ENCODE measurements around the gene HS3ST6.

Gene HS3ST6

GRCh38 chr16:1945559-1946391, 27.6 kb upstream of the HS3ST6 start:
- ChIA-PET POLR2A (interaction anchor here (1.0 to 1.4 kb wide), 2 partner anchors 19 to 210 kb away, joined by 3 to 4 read pairs; partner anchors contain the start of genes RPS2 and TRAF7), CTCF (interaction anchor here (1.2 to 1.6 kb wide), 3 partner anchors 10 to 17 kb away, joined by 3 to 5 read pairs (median 5); partner anchors contain the start of gene NDUFB10)
- no peak for DNase-seq (ENCODE audit: extremely low spot score)
- no peak for TF ChIP-seq CTCF (IDR thresholded peaks at IDR 0.05; ENCODE audit: control extremely low read depth, extremely low read depth, low read depth, missing control alignments)

GRCh38 chr16:1944612-1945199, 26.5 kb upstream of the HS3ST6 start:
- no peak for DNase-seq (ENCODE audit: extremely low spot score)
- ChIA-PET CTCF (interaction anchor here (1.2 to 1.6 kb wide), 2 partner anchors 10 to 16 kb away, joined by 3 to 4 read pairs; partner anchors contain the start of gene RPL3L), POLR2A (interaction anchor here (2.2 kb wide), 1 partner anchor 20 kb away, joined by 19 read pairs; the partner anchor contains the start of gene RPS2)
- no peak for TF ChIP-seq CTCF (IDR thresholded peaks at IDR 0.05; ENCODE audit: control extremely low read depth, extremely low read depth, low read depth, missing control alignments)

- CTCF ChIA-PET, result interaction anchor here (1.0 to 1.6 kb wide), 4 partner anchors 11 to 16 kb away, joined by 3 to 4 read pairs (median 4); partner anchors contain the start of gene RPL3L
- no peak for TF ChIP-seq CTCF (IDR thresholded peaks at IDR 0.05; ENCODE audit: control extremely low read depth, extremely low read depth, low read depth, missing control alignments)
- peak; percentile 100 for DNase-seq (ENCODE audit: extremely low spot score)
- POLR2A ChIA-PET, result interaction anchor here (0.5 to 2.2 kb wide), 5 partner anchors 15 to 212 kb away, joined by 3 to 19 read pairs (median 5); partner anchors contain the start of genes RPS2 and TRAF7
These were observed 24.9 kb upstream of the HS3ST6 start, which contains the start of gene MSRB1 for GRCh38 chr16:1942810-1943726. TSS of gene MSRB1 (minus strand) at chr16:1943199. CDS start at chr16:1943156, 43 bp downstream.

- DNase-seq (ENCODE audit: extremely low spot score), result no peak
- ChIA-PET POLR2A (interaction anchor here (1.8 to 2.2 kb wide), 2 partner anchors 22 to 23 kb away, joined by 12 to 19 read pairs; partner anchors contain the start of gene RPS2), CTCF (interaction anchor here (1.1 to 2.8 kb wide), 3 partner anchors 13 to 22 kb away, joined by 3 to 20 read pairs (median 3); partner anchors contain the start of gene RPS2)
- TF ChIP-seq CTCF (IDR thresholded peaks at IDR 0.05; ENCODE audit: control extremely low read depth, extremely low read depth, low read depth, missing control alignments), result no peak
These were observed 24.0 kb upstream of the HS3ST6 start for GRCh38 chr16:1942047-1942809.

- DNase-seq (ENCODE audit: extremely low spot score), result no peak
- no peak for TF ChIP-seq CTCF (IDR thresholded peaks at IDR 0.05; ENCODE audit: control extremely low read depth, extremely low read depth, low read depth, missing control alignments)
- ChIA-PET POLR2A (interaction anchor here (1.8 kb wide), 1 partner anchor 24 kb away, joined by 12 read pairs; the partner anchor contains the start of gene RPS2), CTCF (interaction anchor here (1.1 to 2.8 kb wide), 6 partner anchors 12 to 168 kb away, joined by 3 to 20 read pairs (median 3); partner anchors contain the start of gene RPS2)
These were observed 23.2 kb upstream of the HS3ST6 start for GRCh38 chr16:1941162-1942046.
